Esophagus squamous epithelium (tissue), 5 donors: Measurements from ENCODE around the gene TSR2. TPM values are rescaled to one million over a fixed set of nuclear protein-coding genes. Genes with fewer than 3 reads are reported as not detected.
"Not testable (repeated sequence)": the region's sequence is repeated elsewhere in the genome, so short reads cannot be mapped to it uniquely, and the experiment has no call there.

Experiments used
- DNase-seq: peaks from one replicate; lab custom pipeline; 2025; lab: John Stamatoyannopoulos, UW
- H3K27ac ChIP-seq, 4 donors: fragments of 200-600 bp; sonication (generic); one replicate each; pipeline ENCODE4 v1.5.1; 2016 to 2019; ENCODE audit warnings: mild to moderate bottlenecking in 1 of 4
- H3K27me3 ChIP-seq, 4 donors: fragments of 200-600 bp; sonication (generic); 1 replicate in 3 of 4; 2 replicates in 1 of 4; pipeline versions ENCODE4 v1.5.1 to v1.6.0; 2017 to 2021; ENCODE audit warnings: antibody characterized with exemption in 1 of 4
- H3K36me3 ChIP-seq, 3 donors: fragments of 200-600 bp; sonication (generic); one replicate each; pipeline ENCODE4 v1.5.1; 2016 to 2019
- H3K4me1 ChIP-seq, 3 donors: fragments of 200-600 bp; sonication (generic); one replicate each; pipeline ENCODE4 v1.5.1; 2017 to 2019
- H3K4me3 ChIP-seq, 4 donors: fragments of 200-600 bp; sonication (generic); 1 replicate in 3 of 4; 2 replicates in 1 of 4; pipeline ENCODE4 v1.5.1; 2016 to 2019; ENCODE audit warnings: mild to moderate bottlenecking in 2 of 4, moderate library complexity in 1 of 4
- H3K9me3 ChIP-seq, 3 donors: fragments of 200-600 bp; sonication (generic); one replicate each; pipeline ENCODE4 v1.5.1; 2016 to 2019
- POLR2A ChIP-seq, 4 donors: fragments of 450-650 bp; IDR thresholded peaks; one replicate each; pipeline ENCODE4 v1.6.1; 2017; ENCODE audit warnings: antibody characterized with exemption in 4 of 4, mild to moderate bottlenecking in 4 of 4, moderate library complexity in 3 of 4
- WGBS, 2 donors: methylation state at CpG; one replicate each; pipeline ENCODE4 v1.1.5; 2018; 5-methylcytosine and 5-hydroxymethylcytosine counted together
- intact Hi-C: fragments of 100-400 bp; cut with DNase I; formaldehyde crosslinking; loops from one replicate; pipeline ENCODE4 v1.15.0; 2022
- total RNA-seq, 4 donors: library from RNA; depleted of rRNA; stranded (reverse); fragments of >200 nt; gene quantifications; one replicate each; pipeline ENCODE4 v1.1.0, GENCODE V29; 2016
- TF ChIP-seq, protein P1 (sequence below), 6 experiments: fragments of 450-650 bp in 4 of 6; fragments of 200-600 bp in 2 of 6; sonication (generic) in 2 of 6; IDR thresholded peaks; one replicate each; pipeline ENCODE4 v1.5.1; 2016 to 2019; ENCODE audit warnings: antibody characterized with exemption in 6 of 6, mild to moderate bottlenecking in 4 of 6, moderate library complexity in 4 of 6
- donor health status: DM: yes; HTN: yes; CAD: no.

Gene TSR2
- total RNA-seq, 4 donors from 2014 or later = 10.7 to 19.8 (median 14.7) TPM

DNA sequence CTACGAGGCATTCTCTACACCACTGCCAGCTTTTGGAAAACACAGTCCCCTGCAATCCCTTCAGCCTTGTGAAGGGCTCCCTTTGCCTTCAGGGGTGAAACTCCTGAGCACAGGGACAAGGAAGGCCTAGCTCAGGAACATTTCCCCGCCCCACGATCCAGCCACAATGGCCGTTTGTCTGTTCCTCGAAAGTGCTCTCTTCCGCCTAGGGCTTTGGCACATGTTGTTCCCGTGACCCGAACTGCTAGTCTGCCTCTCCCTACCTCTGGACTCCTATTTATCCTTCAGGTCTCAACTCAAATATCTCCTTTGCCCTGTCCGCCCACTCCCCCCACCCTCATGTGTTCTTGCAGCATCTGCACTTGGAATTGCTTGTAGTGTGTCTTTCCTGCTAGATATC is 43.7 kb downstream of the TSR2 start:
- no peak for DNase-seq
- H3K4me3 ChIP-seq = no peak overlapping the region
- intact Hi-C loops = no loop called here
- WGBS, 2 donors = 32 to 67% methylated on average over 8 to 9 of the region's 9 CpGs
- no peaks in the 10 kb centered on the region for H3K27me3 ChIP-seq
- H3K9me3 ChIP-seq = no peaks in the 10 kb centered on the region
- H3K4me1 ChIP-seq = peaks cover 12 to 33% (median 19%) of the 10 kb centered on the region in 3 donors
- peak overlapping the region; percentile 39 to 83 (median 61) for H3K27ac ChIP-seq
- TF ChIP-seq, protein P1, sequence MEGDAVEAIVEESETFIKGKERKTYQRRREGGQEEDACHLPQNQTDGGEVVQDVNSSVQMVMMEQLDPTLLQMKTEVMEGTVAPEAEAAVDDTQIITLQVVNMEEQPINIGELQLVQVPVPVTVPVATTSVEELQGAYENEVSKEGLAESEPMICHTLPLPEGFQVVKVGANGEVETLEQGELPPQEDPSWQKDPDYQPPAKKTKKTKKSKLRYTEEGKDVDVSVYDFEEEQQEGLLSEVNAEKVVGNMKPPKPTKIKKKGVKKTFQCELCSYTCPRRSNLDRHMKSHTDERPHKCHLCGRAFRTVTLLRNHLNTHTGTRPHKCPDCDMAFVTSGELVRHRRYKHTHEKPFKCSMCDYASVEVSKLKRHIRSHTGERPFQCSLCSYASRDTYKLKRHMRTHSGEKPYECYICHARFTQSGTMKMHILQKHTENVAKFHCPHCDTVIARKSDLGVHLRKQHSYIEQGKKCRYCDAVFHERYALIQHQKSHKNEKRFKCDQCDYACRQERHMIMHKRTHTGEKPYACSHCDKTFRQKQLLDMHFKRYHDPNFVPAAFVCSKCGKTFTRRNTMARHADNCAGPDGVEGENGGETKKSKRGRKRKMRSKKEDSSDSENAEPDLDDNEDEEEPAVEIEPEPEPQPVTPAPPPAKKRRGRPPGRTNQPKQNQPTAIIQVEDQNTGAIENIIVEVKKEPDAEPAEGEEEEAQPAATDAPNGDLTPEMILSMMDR (IDR thresholded peaks at IDR 0.05) = no peak
- no peak for TF ChIP-seq POLR2A (IDR thresholded peaks at IDR 0.05)
- no peaks in the 10 kb centered on the region for H3K36me3 ChIP-seq

DNA sequence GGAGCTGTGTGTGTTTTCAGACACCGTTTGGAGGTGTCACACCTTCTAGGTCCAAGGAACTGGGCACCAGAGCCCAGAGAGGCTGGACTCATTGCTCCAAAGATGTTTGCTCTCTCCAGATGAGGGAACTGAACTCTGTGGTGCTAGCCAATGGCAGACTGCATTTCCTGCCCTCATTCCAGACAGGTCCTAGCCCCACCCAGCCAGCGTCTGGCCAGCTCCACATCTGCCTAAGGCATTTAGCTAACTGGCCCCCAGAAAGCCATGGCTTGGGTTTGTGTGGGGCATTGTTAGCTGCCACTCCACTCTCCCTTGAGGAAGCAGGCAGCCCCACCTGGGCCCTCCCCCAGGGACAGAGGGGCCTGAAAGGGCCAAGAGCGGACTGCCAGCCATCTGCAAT is 44.5 kb downstream of the TSR2 start:
- DNase-seq = no peak
- Histone ChIP-seq H3K9me3 (no peaks in the 10 kb centered on the region), H3K4me1 (peaks cover 12 to 29% (median 19%) of the 10 kb centered on the region in 3 donors), H3K27me3 (no peaks in the 10 kb centered on the region), H3K36me3 (no peaks in the 10 kb centered on the region), H3K27ac (peak overlapping the region in 2 of 4 donors; percentile 67 to 83), H3K4me3 (no peak overlapping the region)
- 0 to 51% methylated on average over 1 to 2 of the region's 3 CpGs for WGBS, 2 donors
- intact Hi-C loops = no loop called here
- no peak for TF ChIP-seq POLR2A (IDR thresholded peaks at IDR 0.05)
- TF ChIP-seq, protein P1 (IDR thresholded peaks at IDR 0.05) = no peak

DNA sequence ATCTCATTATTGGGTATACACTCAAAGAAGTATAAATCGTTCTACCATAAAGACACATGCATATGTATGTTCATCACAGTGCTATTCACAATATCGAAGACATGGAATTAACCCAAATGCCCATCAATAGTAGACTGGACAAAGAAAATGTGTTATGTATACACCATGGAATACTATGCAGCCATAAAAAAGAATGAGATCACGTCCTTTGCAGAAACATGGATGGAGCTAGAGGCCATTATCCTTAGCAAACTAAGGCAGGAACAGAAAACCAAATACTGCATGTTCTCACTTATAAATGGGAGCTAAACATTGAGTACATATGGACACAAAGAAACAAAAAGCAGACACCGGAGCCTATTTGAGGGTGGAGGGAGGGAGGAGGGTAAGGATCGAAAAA is 49.6 kb downstream of the TSR2 start:
- peaks cover 0 to 34% (median 4%) of the 10 kb centered on the region in 3 donors for H3K4me1 ChIP-seq
- H3K9me3 ChIP-seq, H3K27me3 ChIP-seq, intact Hi-C loops, H3K36me3 ChIP-seq, DNase-seq, H3K27ac ChIP-seq, H3K4me3 ChIP-seq: not testable (repeated sequence)
- 74 to 100% methylated on average over 5 of the region's 5 CpGs for WGBS, 2 donors

DNA sequence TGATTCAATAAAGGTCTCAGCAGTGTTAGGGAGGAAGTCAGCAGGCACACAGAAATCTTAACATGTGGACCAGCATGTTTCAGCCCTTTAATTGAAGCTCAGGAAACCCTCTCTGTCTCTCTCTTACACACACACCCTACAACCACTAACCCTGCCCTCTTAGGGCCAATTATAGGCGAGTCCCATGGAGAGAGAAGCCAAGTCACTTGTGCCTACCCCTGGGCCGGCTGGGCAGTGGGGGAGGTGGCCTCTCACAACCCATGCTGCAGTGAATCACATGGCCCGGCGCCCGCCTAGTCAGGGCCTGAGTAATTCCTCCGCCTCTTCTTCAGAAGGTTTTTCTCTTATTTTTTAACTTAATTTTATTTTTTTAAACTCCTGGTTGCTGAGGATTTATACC is 52.1 kb downstream of the TSR2 start:
- WGBS, 2 donors = 54% methylated on average over 6 of the region's 6 CpGs; no CpG with 5 or more reads in 1 of the 2 donors
- Histone ChIP-seq H3K27me3 (no peaks in the 10 kb centered on the region), H3K36me3 (no peaks in the 10 kb centered on the region), H3K4me1 (peaks cover 0 to 39% (median 3%) of the 10 kb centered on the region in 3 donors), H3K4me3 (no peak overlapping the region), H3K9me3 (no peaks in the 10 kb centered on the region), H3K27ac (peak overlapping the region in 1 of 4 donors; percentile 35)
- intact Hi-C loops = no loop called here
- TF ChIP-seq, protein P1 (IDR thresholded peaks at IDR 0.05) = no peak
- no peak for TF ChIP-seq POLR2A (IDR thresholded peaks at IDR 0.05)
- DNase-seq = no peak

DNA sequence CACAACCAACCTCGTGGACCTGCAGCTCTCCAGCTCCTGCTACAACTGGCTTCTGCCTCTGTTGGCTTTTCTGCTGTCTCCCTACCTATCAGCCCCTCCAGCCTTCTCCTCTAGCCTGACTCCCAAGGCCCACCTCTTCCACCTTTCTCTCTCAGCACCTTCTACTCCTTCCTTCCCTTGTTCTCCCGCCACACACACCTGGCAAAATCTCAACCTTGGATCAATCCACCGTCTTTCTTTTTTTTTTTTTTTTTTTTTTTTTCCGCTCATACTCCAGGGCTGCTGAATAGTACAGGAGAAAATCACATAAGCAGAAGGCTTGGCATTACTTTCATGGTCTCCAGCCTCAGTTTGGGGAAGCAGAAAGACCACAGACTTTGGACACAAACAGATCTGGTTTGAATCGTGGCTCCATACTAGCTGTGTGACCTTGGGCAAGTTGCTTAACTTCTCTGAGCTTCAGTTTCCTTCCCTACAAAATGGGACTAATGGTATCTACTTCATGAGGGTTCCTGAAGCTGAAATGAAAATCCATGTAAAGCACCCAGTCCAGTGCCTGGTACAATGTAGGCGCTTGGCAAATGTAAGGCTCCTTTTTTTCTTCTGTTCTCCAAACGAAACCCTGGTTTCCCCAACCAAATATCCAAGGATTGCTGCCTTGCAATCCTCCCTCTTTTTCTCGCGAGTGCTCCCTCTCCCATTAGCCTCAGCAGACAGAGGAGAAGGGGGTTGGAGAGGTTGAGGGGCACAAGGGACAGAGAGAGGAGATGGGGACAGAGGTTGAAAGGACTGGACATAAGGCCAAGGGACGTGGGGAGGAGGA is 54.2 kb downstream of the TSR2 start:
- peak overlapping the region; percentile 75 to 88 (median 80) for H3K27ac ChIP-seq
- TF ChIP-seq, protein P1 (IDR thresholded peaks at IDR 0.05) = no peak
- TF ChIP-seq POLR2A (IDR thresholded peaks at IDR 0.05) = no peak
- WGBS, 2 donors = 28 to 53% methylated on average over 3 to 9 of the region's 10 CpGs

More for the DNA sequence above, 54.2 kb downstream of the TSR2 start:
- Histone ChIP-seq H3K4me3 (peak overlapping the region; percentile 55 to 74 (median 64)), H3K36me3 (no peaks in the 10 kb centered on the region), H3K4me1 (peaks cover 0 to 39% (median 3%) of the 10 kb centered on the region in 3 donors), H3K27me3 (no peaks in the 10 kb centered on the region), H3K9me3 (no peaks in the 10 kb centered on the region)
- intact Hi-C loops = no loop called here
- DNase-seq = no peak

Other genes starting within 250 kb of the TSR2 start
- 1 to 10 TPM in 1 of 4 donors, under 1 TPM in 3; 0.29 to 1.5 (median 0.57) TPM for gene WNK3, start 82.4 kb upstream of the TSR2 start, total RNA-seq
- gene FGD1, start 55.8 kb downstream of the TSR2 start, total RNA-seq = 1 to 10 TPM; 4.4 to 7.5 (median 5.5) TPM
- 10 to 100 TPM; 21.2 to 34.8 (median 24.4) TPM for gene GNL3L, start 89.8 kb downstream of the TSR2 start, total RNA-seq